Astrocyte (in vitro differentiated cells and primary cell): ENCODE data around the gene FOXD1.

Source experiments
- CTCF ChIP-seq: IDR thresholded peaks from 2 replicates; pipeline ENCODE4 v1.5.1; 2011; ENCODE audit warnings: low read depth, mild to moderate bottlenecking, inconsistent platforms, low read length, moderate library complexity; ENCODE audit not compliant: insufficient read depth
- EZH2 ChIP-seq: IDR thresholded peaks from 2 replicates; pipeline ENCODE4 v1.6.1; 2012; ENCODE audit warnings: mild to moderate bottlenecking, low read length, inconsistent platforms; ENCODE audit not compliant: insufficient read depth

- TF ChIP-seq EZH2 (no peak), CTCF (no peak)
Measured at GRCh38 chr5:73445665-73446630, 2.6 kb downstream of the FOXD1 start.
